Measurements from ENCODE around the gene CD226.
"Not testable (repeated sequence)": the region's sequence is repeated elsewhere in the genome, so short reads cannot be mapped to it uniquely, and the experiment has no call there.

CD226 gene

DNA sequence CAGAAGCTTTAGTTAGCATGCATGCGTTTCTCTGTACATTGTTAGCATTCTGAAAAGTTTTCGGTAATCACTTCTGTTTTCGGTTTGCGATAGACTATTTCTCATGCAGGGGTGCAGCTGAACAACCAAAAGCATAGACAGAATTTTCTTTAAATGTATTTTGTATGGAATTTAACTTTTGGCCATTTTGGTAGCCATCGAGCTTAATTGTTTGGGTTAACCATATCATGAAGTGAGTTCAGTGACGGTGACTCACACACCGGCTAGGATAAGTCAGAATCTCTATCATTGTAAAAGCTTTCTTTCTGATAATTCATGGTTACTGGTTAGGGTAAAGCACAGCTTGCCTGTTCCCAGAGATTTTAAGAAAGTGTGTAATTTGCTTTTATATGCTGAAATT lies 107.2 kb downstream of the CD226 start:
- H3K9ac ChIP-seq (ENCODE audit: low read length in 2 of 2), result no peak overlapping the region
- H3K27ac ChIP-seq (ENCODE audit: low read length), result no peak overlapping the region
- no peaks in the 10 kb centered on the region for H3K27me3 ChIP-seq (ENCODE audit: control insufficient read depth in 1 of 2, insufficient read depth in 2 of 2, low read length in 2 of 2)
- H3K9me3 ChIP-seq (ENCODE audit: control insufficient read depth in 2 of 2, low read length in 2 of 2), result no peaks in the 10 kb centered on the region
- H3K4me1 ChIP-seq (ENCODE audit: control insufficient read depth, insufficient read depth, low read length), result peaks cover 1% of the 10 kb centered on the region
- no peaks in the 10 kb centered on the region for H3K36me3 ChIP-seq (ENCODE audit: control insufficient read depth in 2 of 2, insufficient read depth in 2 of 2, low read length in 2 of 2)
- no peak overlapping the region for H3K4me3 ChIP-seq (ENCODE audit: low read length in 2 of 2)

DNA sequence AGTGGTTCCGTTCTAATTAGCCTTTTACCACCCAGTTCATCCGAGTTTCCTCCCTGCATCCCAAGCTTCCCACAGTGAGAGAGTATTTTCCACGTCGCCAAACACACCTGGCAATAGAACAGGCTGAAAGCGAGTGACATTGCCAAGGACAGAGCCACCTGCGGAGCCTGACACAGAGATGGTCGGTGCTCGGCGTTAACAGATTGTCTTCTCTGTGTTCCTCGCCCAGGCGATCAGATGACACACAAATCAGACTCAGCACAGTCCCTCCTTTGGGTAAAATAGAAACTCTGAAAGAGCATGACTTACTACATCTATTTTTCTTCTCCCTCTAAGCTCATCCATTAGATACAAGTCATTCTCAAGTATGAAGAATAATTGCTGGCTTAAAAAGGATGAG lies 107.7 kb downstream of the CD226 start:
- Histone ChIP-seq H3K36me3 (ENCODE audit: control insufficient read depth in 2 of 2, insufficient read depth in 2 of 2, low read length in 2 of 2) (no peaks in the 10 kb centered on the region), H3K4me1 (ENCODE audit: control insufficient read depth, insufficient read depth, low read length) (no peaks in the 10 kb centered on the region), H3K9ac (ENCODE audit: low read length in 2 of 2) (no peak overlapping the region)

DNA sequence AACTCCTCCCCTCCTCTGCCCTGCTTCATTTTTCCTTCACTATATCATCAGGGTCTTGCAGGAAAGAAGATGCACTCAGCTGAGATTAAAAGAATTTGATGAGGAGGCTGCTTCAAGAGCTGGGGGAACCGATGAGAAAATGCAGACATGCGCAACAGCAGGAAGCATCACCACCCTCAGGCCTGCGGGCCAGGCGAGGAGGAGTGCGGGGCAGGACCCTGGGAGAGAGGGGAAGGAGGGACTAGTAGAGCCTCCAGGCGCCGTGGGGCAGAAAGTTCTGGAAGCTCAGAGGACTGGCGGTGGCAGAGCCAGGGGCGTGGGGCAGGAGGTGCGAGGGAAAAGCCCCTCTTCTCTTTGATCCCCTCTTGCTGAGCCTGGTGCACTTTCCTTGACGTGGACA lies 108.2 kb downstream of the CD226 start:
- no peak overlapping the region for H3K4me3 ChIP-seq (ENCODE audit: low read length in 2 of 2)
- no peaks in the 10 kb centered on the region for H3K36me3 ChIP-seq (ENCODE audit: control insufficient read depth in 2 of 2, insufficient read depth in 2 of 2, low read length in 2 of 2)
- H3K27me3 ChIP-seq (ENCODE audit: control insufficient read depth in 1 of 2, insufficient read depth in 2 of 2, low read length in 2 of 2), result no peaks in the 10 kb centered on the region
- no peak overlapping the region for H3K27ac ChIP-seq (ENCODE audit: low read length)
- no peaks in the 10 kb centered on the region for H3K4me1 ChIP-seq (ENCODE audit: control insufficient read depth, insufficient read depth, low read length)
- no peak overlapping the region for H3K9ac ChIP-seq (ENCODE audit: low read length in 2 of 2)
- no peaks in the 10 kb centered on the region for H3K9me3 ChIP-seq (ENCODE audit: control insufficient read depth in 2 of 2, low read length in 2 of 2)

More for the DNA sequence above, 107.7 kb downstream of the CD226 start:
- Histone ChIP-seq H3K4me3 (ENCODE audit: low read length in 2 of 2) (no peak overlapping the region), H3K27me3 (ENCODE audit: control insufficient read depth in 1 of 2, insufficient read depth in 2 of 2, low read length in 2 of 2) (no peaks in the 10 kb centered on the region), H3K9me3 (ENCODE audit: control insufficient read depth in 2 of 2, low read length in 2 of 2) (no peaks in the 10 kb centered on the region), H3K27ac (ENCODE audit: low read length) (no peak overlapping the region)

DNA sequence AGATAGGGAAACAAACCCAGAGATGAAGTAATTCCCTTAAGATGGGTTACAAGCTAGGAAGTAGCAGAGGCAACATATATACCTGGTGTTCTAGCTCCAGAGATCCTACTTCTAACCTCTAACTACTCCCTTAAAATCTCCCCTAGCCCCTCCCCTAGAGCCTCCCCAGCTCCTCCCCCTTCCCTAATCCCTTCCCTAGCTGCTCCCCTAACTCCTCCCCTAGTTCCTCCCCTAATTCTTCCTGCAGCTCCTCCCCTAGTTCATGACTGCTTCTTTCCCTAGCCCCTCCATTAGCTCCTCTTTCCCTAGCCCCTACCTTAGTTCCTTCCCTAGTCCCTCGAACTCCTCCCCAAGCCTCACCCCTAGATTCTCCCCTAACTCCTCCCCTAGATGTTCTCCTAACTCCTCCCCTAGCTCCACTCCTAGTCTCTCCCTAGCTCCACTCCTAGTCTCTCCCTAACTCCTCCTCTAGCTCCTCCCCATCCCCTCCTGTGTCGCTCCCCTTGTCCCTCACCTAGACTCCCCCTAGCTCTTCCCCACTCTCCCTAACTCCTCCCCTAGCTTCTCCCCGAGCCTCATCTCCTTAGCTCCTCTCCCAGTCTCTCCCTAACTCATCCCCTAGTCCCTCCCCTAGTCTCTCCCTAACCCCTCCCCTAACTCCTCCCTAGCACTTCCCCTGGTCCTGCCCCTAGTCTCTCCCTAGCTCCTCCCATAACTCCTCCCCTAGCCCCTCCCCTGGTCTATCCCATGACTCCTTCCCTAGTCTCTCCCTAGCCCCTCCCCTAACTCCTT lies 108.9 kb downstream of the CD226 start:
- no peaks in the 10 kb centered on the region for H3K9me3 ChIP-seq (ENCODE audit: control insufficient read depth in 2 of 2, low read length in 2 of 2)
- no peak overlapping the region for H3K27ac ChIP-seq (ENCODE audit: low read length)
- H3K36me3 ChIP-seq (ENCODE audit: control insufficient read depth in 2 of 2, insufficient read depth in 2 of 2, low read length in 2 of 2), result no peaks in the 10 kb centered on the region
- H3K9ac ChIP-seq (ENCODE audit: low read length in 2 of 2), result no peak overlapping the region
- no peak overlapping the region for H3K4me3 ChIP-seq (ENCODE audit: low read length in 2 of 2)
- no peaks in the 10 kb centered on the region for H3K4me1 ChIP-seq (ENCODE audit: control insufficient read depth, insufficient read depth, low read length)
- no peaks in the 10 kb centered on the region for H3K27me3 ChIP-seq (ENCODE audit: control insufficient read depth in 1 of 2, insufficient read depth in 2 of 2, low read length in 2 of 2)

DNA sequence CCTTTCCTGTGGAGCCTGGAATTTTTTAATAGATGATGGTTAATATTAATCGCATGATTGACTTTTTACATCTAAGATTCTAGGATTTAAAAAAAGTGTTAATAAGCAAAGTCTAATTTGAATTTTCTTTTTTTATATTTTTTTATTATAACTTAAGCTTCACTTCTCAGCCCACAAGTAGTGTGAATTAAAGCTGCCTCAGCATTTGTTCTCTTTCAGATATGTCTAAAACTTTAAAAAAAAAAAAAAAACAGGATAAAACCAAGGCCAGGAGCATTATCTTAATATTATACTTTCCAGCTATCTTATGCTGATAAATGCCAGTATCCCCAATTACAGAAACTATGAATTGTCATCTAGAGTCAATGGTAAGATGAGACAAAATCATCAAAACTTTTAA lies 109.7 kb downstream of the CD226 start:
- Histone ChIP-seq H3K4me1 (ENCODE audit: control insufficient read depth, insufficient read depth, low read length) (no peaks in the 10 kb centered on the region), H3K27me3 (ENCODE audit: control insufficient read depth in 1 of 2, insufficient read depth in 2 of 2, low read length in 2 of 2) (no peaks in the 10 kb centered on the region), H3K27ac (ENCODE audit: low read length) (no peak overlapping the region), H3K9ac (ENCODE audit: low read length in 2 of 2) (no peak overlapping the region), H3K4me3 (ENCODE audit: low read length in 2 of 2) (no peak overlapping the region), H3K36me3 (ENCODE audit: control insufficient read depth in 2 of 2, insufficient read depth in 2 of 2, low read length in 2 of 2) (no peaks in the 10 kb centered on the region), H3K9me3 (ENCODE audit: control insufficient read depth in 2 of 2, low read length in 2 of 2) (peaks cover 0 to 1% of the 10 kb centered on the region in 2 donors)

DNA sequence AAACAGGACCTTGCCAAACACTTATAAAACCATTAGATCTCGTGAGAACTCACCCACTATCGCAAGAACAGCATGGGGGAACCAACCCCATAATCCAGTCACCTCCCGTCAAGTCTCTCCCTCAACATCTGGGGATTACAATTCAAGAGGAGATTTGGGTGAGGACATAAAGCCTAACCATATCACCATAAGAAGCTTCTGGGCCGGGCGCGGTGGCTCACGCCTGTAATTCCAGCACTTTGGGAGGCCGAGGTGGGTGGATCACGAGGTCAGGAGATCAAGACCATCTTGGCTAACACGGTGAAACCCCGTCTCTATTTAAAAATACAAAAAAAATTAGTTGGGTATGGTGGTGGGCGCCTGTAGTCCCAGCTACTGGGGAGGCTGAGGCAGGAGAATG lies 112.7 kb downstream of the CD226 start:
- not testable (repeated sequence) for H3K27me3 ChIP-seq (ENCODE audit: control insufficient read depth in 1 of 2, insufficient read depth in 2 of 2, low read length in 2 of 2); H3K9me3 ChIP-seq (ENCODE audit: control insufficient read depth in 2 of 2, low read length in 2 of 2); H3K4me1 ChIP-seq (ENCODE audit: control insufficient read depth, insufficient read depth, low read length); H3K36me3 ChIP-seq (ENCODE audit: control insufficient read depth in 2 of 2, insufficient read depth in 2 of 2, low read length in 2 of 2); H3K4me3 ChIP-seq (ENCODE audit: low read length in 2 of 2); H3K27ac ChIP-seq (ENCODE audit: low read length); H3K9ac ChIP-seq (ENCODE audit: low read length in 2 of 2)

DNA sequence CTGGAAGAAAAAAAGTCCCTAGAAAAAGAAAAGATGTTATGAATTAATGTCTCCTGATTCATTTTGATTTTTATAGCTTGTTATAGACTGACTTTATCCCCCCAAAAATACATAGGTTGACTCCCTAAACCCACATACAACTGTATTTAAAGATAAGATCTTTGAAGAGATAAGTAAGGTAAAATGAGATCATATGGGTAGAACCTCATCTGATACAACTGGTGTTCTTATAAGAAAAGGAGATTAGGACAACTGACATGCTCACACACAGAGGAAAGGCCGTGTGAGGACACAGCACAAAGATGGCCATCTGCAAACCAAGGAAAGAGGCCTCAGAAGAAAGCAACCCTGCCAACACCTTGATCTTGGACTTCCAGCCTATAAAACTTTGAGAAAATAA lies 117.5 kb downstream of the CD226 start:
- Histone ChIP-seq H3K27ac (ENCODE audit: low read length) (no peak overlapping the region), H3K9me3 (ENCODE audit: control insufficient read depth in 2 of 2, low read length in 2 of 2) (peaks cover 2 to 3% of the 10 kb centered on the region in 2 donors), H3K27me3 (ENCODE audit: control insufficient read depth in 1 of 2, insufficient read depth in 2 of 2, low read length in 2 of 2) (no peaks in the 10 kb centered on the region), H3K36me3 (ENCODE audit: control insufficient read depth in 2 of 2, insufficient read depth in 2 of 2, low read length in 2 of 2) (no peaks in the 10 kb centered on the region), H3K4me1 (ENCODE audit: control insufficient read depth, insufficient read depth, low read length) (no peaks in the 10 kb centered on the region), H3K4me3 (ENCODE audit: low read length in 2 of 2) (no peak overlapping the region), H3K9ac (ENCODE audit: low read length in 2 of 2) (no peak overlapping the region)

DNA sequence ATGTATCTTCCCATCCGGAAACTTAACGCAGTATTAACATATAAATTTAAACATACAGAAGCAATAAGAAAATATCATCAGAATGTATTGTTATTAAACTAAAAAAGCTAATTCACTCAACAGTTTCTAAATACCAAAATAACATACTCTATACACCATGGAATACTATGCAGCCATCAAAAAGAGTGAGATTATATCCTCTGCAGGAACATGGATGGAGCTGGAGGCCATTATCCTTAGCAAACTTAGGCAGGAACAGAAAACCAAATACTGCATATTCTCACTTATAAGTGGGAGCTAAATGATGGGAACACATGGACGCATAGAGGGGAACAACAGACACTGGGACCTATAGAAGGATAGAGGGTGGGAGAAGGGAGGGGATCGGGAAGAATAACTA lies 127.1 kb downstream of the CD226 start:
- Histone ChIP-seq H3K27me3 (ENCODE audit: control insufficient read depth in 1 of 2, insufficient read depth in 2 of 2, low read length in 2 of 2) (no peaks in the 10 kb centered on the region), H3K9ac (ENCODE audit: low read length in 2 of 2) (no peak overlapping the region), H3K27ac (ENCODE audit: low read length) (no peak overlapping the region), H3K9me3 (ENCODE audit: control insufficient read depth in 2 of 2, low read length in 2 of 2) (no peaks in the 10 kb centered on the region), H3K4me1 (ENCODE audit: control insufficient read depth, insufficient read depth, low read length) (no peaks in the 10 kb centered on the region), H3K36me3 (ENCODE audit: control insufficient read depth in 2 of 2, insufficient read depth in 2 of 2, low read length in 2 of 2) (no peaks in the 10 kb centered on the region), H3K4me3 (ENCODE audit: low read length in 2 of 2) (no peak overlapping the region)

DNA sequence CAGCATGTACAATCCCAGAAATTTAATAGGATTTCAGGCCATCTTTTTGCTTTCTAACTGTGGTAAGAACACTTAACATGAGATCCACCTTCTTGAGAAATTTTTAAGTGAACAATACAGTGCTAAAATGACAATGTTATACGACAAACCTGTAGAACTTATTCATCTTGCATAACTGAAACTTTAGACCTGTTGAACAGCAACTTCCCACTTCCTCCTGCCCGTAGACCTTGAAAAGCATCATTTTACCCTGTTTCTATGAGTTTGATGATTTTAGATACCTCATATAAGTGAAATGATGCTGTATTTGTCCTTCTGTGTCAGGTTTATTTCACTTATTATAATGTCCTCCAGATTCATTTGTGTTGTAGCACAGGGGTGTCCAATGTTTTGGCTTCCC lies 128.2 kb downstream of the CD226 start:
- H3K4me3 ChIP-seq (ENCODE audit: low read length in 2 of 2), result no peak overlapping the region
- no peak overlapping the region for H3K27ac ChIP-seq (ENCODE audit: low read length)
- H3K27me3 ChIP-seq (ENCODE audit: control insufficient read depth in 1 of 2, insufficient read depth in 2 of 2, low read length in 2 of 2), result no peaks in the 10 kb centered on the region
- H3K9me3 ChIP-seq (ENCODE audit: control insufficient read depth in 2 of 2, low read length in 2 of 2), result no peaks in the 10 kb centered on the region
- no peaks in the 10 kb centered on the region for H3K4me1 ChIP-seq (ENCODE audit: control insufficient read depth, insufficient read depth, low read length)
- H3K9ac ChIP-seq (ENCODE audit: low read length in 2 of 2), result no peak overlapping the region
- no peaks in the 10 kb centered on the region for H3K36me3 ChIP-seq (ENCODE audit: control insufficient read depth in 2 of 2, insufficient read depth in 2 of 2, low read length in 2 of 2)

DNA sequence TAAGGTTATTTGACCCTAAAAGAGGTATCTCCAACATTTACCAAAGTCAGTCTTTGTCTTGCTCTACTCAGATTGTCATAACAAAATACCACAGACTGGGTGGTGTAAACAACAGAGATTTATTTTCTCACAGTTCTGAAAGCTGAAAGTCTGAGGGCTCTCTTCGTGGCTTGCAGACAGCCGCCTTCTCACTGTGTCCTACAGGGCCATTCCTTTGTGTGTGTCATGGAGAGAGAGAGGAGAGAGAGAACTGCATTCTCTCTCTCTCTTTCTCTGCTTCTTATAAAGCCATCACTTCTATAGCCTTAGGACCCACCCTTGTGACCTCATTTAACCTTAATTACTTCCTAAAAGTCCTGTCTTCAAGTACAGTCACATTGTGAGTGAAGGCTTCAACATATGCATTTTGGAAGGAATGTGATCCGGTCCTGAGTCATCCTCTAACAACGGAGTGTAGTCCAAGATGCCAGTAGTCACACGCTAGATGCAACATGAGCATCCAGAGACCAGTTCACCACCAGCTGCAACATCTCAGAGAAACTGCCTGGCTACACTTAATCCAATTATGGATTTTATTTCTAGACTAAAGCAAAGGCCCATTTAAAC lies 130.2 kb downstream of the CD226 start:
- H3K9ac ChIP-seq (ENCODE audit: low read length in 2 of 2), result no peak overlapping the region
- H3K4me3 ChIP-seq (ENCODE audit: low read length in 2 of 2), result no peak overlapping the region
- H3K27me3 ChIP-seq (ENCODE audit: control insufficient read depth in 1 of 2, insufficient read depth in 2 of 2, low read length in 2 of 2), result no peaks in the 10 kb centered on the region
- no peaks in the 10 kb centered on the region for H3K36me3 ChIP-seq (ENCODE audit: control insufficient read depth in 2 of 2, insufficient read depth in 2 of 2, low read length in 2 of 2)
- H3K27ac ChIP-seq (ENCODE audit: low read length), result no peak overlapping the region
- H3K4me1 ChIP-seq (ENCODE audit: control insufficient read depth, insufficient read depth, low read length), result no peaks in the 10 kb centered on the region
- H3K9me3 ChIP-seq (ENCODE audit: control insufficient read depth in 2 of 2, low read length in 2 of 2), result no peaks in the 10 kb centered on the region

DNA sequence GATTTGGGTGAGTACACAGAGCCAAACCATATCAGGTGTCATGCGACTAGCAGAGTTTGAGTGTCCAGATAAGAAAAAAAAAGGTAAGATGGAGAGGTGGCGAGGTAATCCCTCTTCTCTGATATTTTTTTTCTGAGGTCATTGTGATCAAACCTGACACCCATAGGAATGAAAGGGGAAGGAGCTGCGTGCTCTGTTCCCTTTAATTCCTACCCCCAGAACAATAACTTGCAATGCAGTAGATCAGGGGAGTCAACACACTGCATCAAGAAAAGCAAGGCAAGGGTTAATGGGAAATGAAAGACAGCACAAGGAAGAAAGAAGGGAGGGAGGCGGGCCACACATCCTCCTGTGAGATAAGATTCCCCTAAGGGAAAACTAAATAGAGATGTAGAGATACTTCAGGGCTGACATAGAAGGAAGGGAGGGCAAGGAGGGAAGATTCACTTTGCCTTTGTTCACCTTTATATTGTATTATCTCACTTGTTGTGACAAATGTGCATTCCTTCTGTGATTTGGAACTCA lies 132.8 kb downstream of the CD226 start:
- H3K36me3 ChIP-seq (ENCODE audit: control insufficient read depth in 2 of 2, insufficient read depth in 2 of 2, low read length in 2 of 2), result no peaks in the 10 kb centered on the region
- H3K27ac ChIP-seq (ENCODE audit: low read length), result no peak overlapping the region
- H3K4me1 ChIP-seq (ENCODE audit: control insufficient read depth, insufficient read depth, low read length), result no peaks in the 10 kb centered on the region
- no peak overlapping the region for H3K9ac ChIP-seq (ENCODE audit: low read length in 2 of 2)
- H3K27me3 ChIP-seq (ENCODE audit: control insufficient read depth in 1 of 2, insufficient read depth in 2 of 2, low read length in 2 of 2), result no peaks in the 10 kb centered on the region
- H3K9me3 ChIP-seq (ENCODE audit: control insufficient read depth in 2 of 2, low read length in 2 of 2), result no peaks in the 10 kb centered on the region
- no peak overlapping the region for H3K4me3 ChIP-seq (ENCODE audit: low read length in 2 of 2)

Data from stomach smooth muscle (tissue), 2 donors.